Activated CD8-positive, alpha-beta T cell treated with anti-CD3 and anti-CD28 coated beads, Interleukin-2, amount 10 ng/mL, durations not matched to agents 7 days and 5 days (primary cell): ENCODE results near the gene BRDT. TPM values are rescaled to one million over a fixed set of nuclear protein-coding genes. Genes with fewer than 3 reads are reported as not detected.

Source experiments
- ATAC-seq: fragments of 150-1000 bp; cut with Tn5 transposase; one replicate; pipeline ENCODE4 v1.10.0; 2021; ENCODE audit warnings: moderate library complexity
- CTCF ChIA-PET: fragments of 350-600 bp; sonication (Branson Sonifier 250); formaldehyde crosslinking; loops from one replicate; lab custom pipeline; 2021; ENCODE audit warnings: antibody characterized with exemption; lab: Charles Lee
- POLR2A ChIA-PET: fragments of 350-600 bp; sonication (Branson Sonifier 250); formaldehyde crosslinking; loops from one replicate; lab custom pipeline; 2021; ENCODE audit warnings: antibody characterized with exemption; lab: Charles Lee
- DNase-seq: peaks from one replicate; pipeline ENCODE4 v3.0.0-alpha.2; 2020
- H3K27ac Mint-ChIP-seq: one replicate; pipeline ENCODE4 v1.8.0; 2021; ENCODE audit warnings: mild to moderate bottlenecking, mixed read lengths
- H3K27me3 Mint-ChIP-seq: one replicate; pipeline ENCODE4 v1.8.0; 2021; ENCODE audit warnings: low read depth, mixed read lengths
- H3K36me3 Mint-ChIP-seq: one replicate; pipeline ENCODE4 v1.8.0; 2021; ENCODE audit warnings: low read depth, mixed read lengths
- H3K4me1 Mint-ChIP-seq: one replicate; pipeline ENCODE4 v1.8.0; 2021; ENCODE audit warnings: low read depth, mixed read lengths
- H3K4me3 Mint-ChIP-seq: one replicate; pipeline ENCODE4 v1.8.0; 2021; ENCODE audit warnings: mild to moderate bottlenecking, mixed read lengths
- H3K9me3 Mint-ChIP-seq: one replicate; pipeline ENCODE4 v1.8.0; 2022; ENCODE audit warnings: mixed read lengths; ENCODE audit not compliant: insufficient read depth
- total RNA-seq, 2 experiments: library from RNA; stranded (reverse); gene quantifications; one replicate each; pipeline ENCODE4 v1.2.3, GENCODE V29; 2021

The BRDT gene
- total RNA-seq, 2 experiments from 2014 or later = not detected

GRCh38 chr1:92038695-92039346 lies 89.6 kb downstream of the BRDT start:
- DNase-seq (no peak), ATAC-seq (no peak)
- Mint-ChIP-seq H3K9me3 (no peaks in the 10 kb centered on the region), H3K27me3 (peaks cover 10% of the 10 kb centered on the region), H3K4me1 (no peaks in the 10 kb centered on the region), H3K4me3 (no peak overlapping the region), H3K27ac (no peak overlapping the region), H3K36me3 (no peaks in the 10 kb centered on the region)
- ChIA-PET POLR2A (no interaction called here), CTCF (no interaction called here)

DNA sequence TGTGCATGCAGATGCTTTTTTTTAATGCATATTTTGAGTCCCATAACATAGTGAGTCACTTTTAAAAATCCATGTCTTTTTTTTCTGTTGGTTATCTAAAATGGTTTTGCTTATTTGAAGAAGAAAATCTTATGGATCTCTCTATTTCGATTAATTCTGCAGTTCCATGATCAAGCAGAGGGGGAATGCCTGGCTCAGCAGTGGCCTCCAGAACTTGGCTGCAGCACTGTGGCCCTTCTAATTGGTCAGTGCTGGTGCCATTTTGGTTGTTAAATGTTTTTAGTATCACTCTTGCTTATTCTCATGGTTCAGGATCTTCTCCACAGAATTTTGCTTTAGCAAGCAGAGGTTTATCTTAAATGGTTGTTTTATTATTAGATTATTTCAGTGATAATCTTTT lies 91.8 kb downstream of the BRDT start:
- peaks cover 4% of the 10 kb centered on the region for H3K27me3 Mint-ChIP-seq
- ChIA-PET POLR2A (no interaction called here), CTCF (no interaction called here)
- no peak overlapping the region for H3K27ac Mint-ChIP-seq
- DNase-seq = no peak
- no peaks in the 10 kb centered on the region for H3K36me3 Mint-ChIP-seq
- H3K4me3 Mint-ChIP-seq = no peak overlapping the region
- no peak for ATAC-seq
- no peaks in the 10 kb centered on the region for H3K4me1 Mint-ChIP-seq
- no peaks in the 10 kb centered on the region for H3K9me3 Mint-ChIP-seq

GRCh38 chr1:92043621-92044020 lies 94.4 kb downstream of the BRDT start:
- H3K27ac Mint-ChIP-seq = no peak overlapping the region
- peaks cover 3% of the 10 kb centered on the region for H3K27me3 Mint-ChIP-seq
- CTCF ChIA-PET = no interaction called here
- no peaks in the 10 kb centered on the region for H3K9me3 Mint-ChIP-seq
- POLR2A ChIA-PET = no interaction called here
- DNase-seq = no peak
- no peak overlapping the region for H3K4me3 Mint-ChIP-seq
- ATAC-seq = no peak
- H3K36me3 Mint-ChIP-seq = no peaks in the 10 kb centered on the region
- no peaks in the 10 kb centered on the region for H3K4me1 Mint-ChIP-seq

DNA sequence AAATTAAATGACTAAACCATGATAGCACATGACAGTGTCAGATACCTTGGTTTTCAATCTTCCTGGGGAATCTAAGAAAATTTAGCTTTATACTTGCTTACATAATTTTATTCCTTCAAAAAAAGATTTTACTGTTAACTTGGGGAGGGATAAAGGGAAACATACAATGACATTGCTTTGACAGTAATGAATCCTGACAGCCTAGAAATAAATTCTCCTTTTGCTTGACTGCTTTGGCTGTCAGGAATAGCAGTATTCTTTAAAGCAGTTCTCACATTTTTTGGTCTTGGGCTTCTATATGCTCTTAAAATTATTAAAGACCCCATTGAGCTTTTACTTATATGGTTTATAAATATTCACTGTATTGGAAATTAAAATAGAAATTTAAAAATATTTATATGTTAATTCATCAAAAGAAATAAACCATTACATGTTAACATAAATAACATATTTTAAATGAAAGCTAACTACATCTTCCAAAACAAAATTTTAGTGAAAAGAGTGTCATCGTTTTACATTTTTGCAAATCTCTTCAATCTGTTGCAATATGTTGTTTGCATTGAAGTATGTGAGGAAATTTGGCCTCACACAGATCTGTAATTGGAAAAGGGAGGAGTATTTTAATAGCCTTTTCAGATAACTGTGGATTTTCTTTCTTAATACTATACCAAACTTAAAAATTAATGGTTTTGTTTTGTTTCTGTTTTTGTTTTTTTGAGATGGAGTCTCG lies 96.7 kb downstream of the BRDT start:
- Mint-ChIP-seq H3K36me3 (no peaks in the 10 kb centered on the region), H3K27me3 (peaks cover 3% of the 10 kb centered on the region), H3K9me3 (no peaks in the 10 kb centered on the region), H3K4me1 (no peaks in the 10 kb centered on the region), H3K27ac (no peak overlapping the region), H3K4me3 (no peak overlapping the region)
- POLR2A ChIA-PET = no interaction called here
- ATAC-seq (no peak), DNase-seq (no peak)
- CTCF ChIA-PET = no interaction called here

- Mint-ChIP-seq H3K4me1 (no peaks in the 10 kb centered on the region), H3K27me3 (peaks cover 13% of the 10 kb centered on the region), H3K9me3 (no peaks in the 10 kb centered on the region), H3K27ac (no peak overlapping the region), H3K4me3 (no peak overlapping the region), H3K36me3 (no peaks in the 10 kb centered on the region)
- DNase-seq (no peak), ATAC-seq (no peak)
- ChIA-PET POLR2A (no interaction called here), CTCF (no interaction called here)
Measured at GRCh38 chr1:92051948-92052347, 102.7 kb downstream of the BRDT start.

Other genes with a start within 250 kb of the BRDT start
- gene TGFBR3, start 63.2 kb upstream of the BRDT start, total RNA-seq = 1 to 10 TPM; 3.7 to 4.0 TPM
- not detected for gene EPHX4, start 80.6 kb downstream of the BRDT start, total RNA-seq
- gene SETSIP, start 126.0 kb downstream of the BRDT start, total RNA-seq = under 1 TPM in 1 of 2 experiments, not detected in 1; 0.55 TPM
- gene BTBD8, start 130.9 kb downstream of the BRDT start, total RNA-seq = 1 to 10 TPM; 1.5 to 1.6 TPM